Superior temporal gyrus (tissue), 1 donor: ENCODE data around the gene TSHZ2.
"Not testable (repeated sequence)": the region's sequence is repeated elsewhere in the genome, so short reads cannot be mapped to it uniquely, and the experiment has no call there.

Experiments used
- DNase-seq: peaks from one replicate; pipeline ENCODE4 v3.0.0-alpha.2; 2016; ENCODE audit errors: extremely low spot score

Gene TSHZ2

GRCh38 chr20:53024653-53025052 is 52.5 kb downstream of the TSHZ2 start:
- DNase-seq: not testable (repeated sequence)

DNA sequence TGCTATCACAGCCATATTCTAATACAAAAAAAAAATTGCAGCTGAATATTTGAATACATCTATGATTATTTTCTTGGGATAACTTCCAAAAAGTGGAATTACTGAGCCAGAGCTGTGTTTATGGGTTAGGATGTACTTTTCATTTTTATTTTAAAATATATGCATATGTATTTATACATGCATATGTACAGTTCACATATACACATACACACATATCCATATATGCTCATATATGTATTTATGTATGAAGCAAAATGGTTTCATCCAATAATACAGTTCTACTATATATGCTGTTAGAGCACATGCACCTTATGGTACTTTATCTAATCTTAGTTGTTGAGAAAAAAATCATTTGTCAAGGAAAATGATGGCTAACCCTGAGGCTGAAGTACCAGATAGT is 54.9 kb downstream of the TSHZ2 start:
- DNase-seq: no peak

DNA sequence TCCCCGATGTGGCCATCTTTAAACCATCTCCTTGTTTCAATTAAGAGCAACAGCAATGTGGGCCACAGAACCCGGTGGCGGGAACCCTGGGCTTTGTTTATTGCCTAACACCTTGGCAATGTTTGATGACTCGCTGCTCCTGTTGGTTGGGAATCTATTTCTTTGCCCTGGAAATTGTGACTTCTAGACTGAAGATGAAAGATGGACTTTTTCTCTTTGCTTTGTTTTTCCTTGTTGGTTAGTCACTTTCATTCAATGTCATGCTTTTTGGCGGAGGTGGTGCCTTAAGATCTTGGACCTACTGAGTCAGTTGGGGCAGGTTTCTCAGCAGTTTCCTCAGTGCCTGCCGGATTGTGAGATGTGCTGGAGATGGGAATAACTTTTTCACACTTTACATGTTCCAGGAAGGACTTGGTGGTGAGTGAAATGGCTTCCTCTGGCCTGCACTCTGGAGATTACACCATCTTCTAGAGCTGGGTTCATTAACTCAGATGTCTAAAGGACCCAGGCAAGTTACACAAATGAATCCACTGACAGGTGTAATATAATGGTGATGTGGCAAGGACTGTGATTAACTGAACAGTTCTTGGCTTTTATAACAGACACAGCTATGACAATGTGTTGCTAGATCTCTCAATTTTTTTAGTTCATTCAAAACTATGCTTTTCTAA is 56.3 kb downstream of the TSHZ2 start:
- DNase-seq: no peak

GRCh38 chr20:53030061-53030460 is 57.9 kb downstream of the TSHZ2 start:
- no peak for DNase-seq

DNA sequence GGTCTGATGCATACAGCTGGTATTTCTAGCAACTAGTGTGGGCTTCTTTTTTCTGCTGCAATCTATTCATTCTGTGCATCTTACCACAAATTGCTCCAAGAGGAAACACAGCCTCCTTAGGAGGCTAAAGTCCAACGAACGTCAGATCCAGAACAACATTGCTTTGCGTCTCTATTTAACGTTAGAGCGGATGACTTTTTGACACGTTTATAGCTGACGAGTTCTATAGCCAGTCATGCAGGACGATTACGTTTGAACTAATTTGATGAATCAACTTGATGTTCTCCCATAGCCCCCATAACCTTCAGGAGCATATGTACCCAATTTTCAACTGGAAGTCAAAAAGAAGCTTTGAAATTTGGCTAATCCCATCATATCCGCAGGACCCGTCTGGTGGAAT is 59.9 kb downstream of the TSHZ2 start:
- no peak for DNase-seq

GRCh38 chr20:53032478-53032932 is 60.3 kb downstream of the TSHZ2 start:
- no peak for DNase-seq

DNA sequence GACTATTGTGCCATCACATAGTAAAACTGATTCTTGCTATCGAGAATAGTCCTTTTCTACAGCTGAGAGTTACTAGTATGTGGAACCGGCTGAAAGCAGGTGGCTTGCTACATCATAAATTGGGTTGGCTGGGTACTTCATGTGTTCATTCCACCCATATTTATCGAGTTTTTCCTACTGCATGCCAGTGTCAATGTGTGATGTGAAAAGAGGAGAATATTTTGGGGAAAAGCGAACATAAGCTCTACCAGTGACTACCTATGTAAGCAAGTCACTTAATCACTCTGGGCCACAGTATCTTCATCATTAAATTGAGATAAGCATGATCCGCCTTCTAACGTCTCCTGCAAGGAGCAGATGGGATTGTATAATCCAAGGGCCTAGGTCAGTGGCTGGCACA is 61.0 kb downstream of the TSHZ2 start:
- DNase-seq: no peak

DNA sequence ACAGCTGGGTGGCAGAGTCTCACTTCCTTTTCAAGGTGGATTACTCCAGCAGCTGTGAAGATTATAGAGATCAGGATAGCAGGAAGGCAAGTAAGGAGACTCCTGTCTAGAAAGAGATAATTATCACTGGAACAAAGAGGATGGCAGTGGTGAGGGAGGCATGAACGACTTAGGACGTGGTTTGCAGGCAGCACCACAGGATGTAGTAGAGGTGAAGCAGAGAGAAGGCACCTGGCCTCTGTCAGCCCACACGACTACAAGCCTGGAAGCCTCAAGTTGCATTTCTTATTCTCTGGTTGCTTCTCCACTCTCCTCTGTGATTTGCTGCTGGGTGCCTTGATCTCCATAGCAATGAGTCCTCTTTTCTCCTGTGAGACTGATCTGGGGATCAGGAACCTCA is 62.7 kb downstream of the TSHZ2 start:
- DNase-seq: no peak

DNA sequence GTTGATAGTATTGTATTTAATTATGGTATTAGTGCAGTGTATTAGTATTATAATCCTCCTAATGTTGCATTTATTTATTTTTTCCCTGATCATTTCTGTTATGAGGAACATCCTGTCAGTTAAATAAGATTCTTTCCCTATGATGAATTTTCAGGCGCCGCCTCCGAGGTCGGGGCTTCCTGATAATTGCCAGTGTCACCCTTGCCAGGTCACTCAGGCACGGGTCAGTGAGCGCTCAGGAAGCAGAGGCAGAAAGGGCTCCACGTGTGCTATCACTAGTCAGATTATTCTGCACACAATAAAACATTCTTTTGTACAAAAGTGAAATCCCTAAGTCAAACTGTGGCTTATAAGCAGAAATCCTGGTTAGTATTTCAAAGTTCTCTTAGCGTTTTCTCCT is 64.8 kb downstream of the TSHZ2 start:
- no peak for DNase-seq

- no peak for DNase-seq
Observed at GRCh38 chr20:53037621-53038020, 65.5 kb downstream of the TSHZ2 start.

GRCh38 chr20:53038299-53038698 is 66.1 kb downstream of the TSHZ2 start:
- DNase-seq: no peak

- no peak for DNase-seq
Observed at GRCh38 chr20:53040693-53041589, 68.8 kb downstream of the TSHZ2 start.

- no peak for DNase-seq
Observed at GRCh38 chr20:53042521-53042920, 70.4 kb downstream of the TSHZ2 start.

- DNase-seq: no peak
Observed at GRCh38 chr20:53044296-53044695, 72.1 kb downstream of the TSHZ2 start.

- no peak for DNase-seq
Observed at GRCh38 chr20:53045941-53046340, 73.8 kb downstream of the TSHZ2 start.

DNA sequence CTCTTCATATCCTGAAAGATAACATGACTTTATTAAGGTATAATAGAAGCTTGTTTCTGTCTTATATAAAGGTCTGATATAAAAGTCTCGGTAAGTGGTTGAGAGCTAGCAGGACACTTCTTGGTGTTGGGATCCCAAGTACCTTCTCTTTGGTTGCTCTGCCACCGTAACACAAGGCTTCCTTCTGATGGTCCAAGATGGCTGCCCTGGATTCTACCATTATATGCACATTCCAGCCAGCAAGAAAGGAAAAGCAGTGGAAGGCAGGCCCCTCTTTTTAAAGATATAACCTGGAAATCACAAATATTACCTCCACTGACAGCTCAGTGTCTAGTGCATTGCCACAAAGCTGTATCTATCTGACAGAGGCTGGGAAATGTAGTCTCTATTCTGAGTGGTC is 75.0 kb downstream of the TSHZ2 start:
- no peak for DNase-seq

DNA sequence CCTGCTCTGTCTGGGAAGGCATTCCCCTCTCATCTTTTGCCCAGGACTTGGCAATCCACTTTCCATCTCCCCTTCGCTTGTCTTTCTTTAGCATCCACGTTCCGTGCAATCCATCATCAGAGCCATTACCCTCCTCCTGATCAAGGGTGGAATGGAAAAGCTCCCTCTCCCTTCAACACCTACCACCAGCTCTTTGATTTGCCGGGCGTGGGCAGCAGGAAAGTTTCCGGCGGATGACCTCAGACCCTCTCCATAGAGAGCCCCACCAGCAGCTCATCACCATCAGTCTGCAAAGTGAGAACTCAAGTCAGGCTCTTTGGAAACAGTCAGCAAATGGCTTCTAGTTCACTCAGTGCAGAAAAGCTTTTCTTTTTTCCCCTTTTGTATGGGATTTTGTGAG is 76.2 kb downstream of the TSHZ2 start:
- no peak for DNase-seq

DNA sequence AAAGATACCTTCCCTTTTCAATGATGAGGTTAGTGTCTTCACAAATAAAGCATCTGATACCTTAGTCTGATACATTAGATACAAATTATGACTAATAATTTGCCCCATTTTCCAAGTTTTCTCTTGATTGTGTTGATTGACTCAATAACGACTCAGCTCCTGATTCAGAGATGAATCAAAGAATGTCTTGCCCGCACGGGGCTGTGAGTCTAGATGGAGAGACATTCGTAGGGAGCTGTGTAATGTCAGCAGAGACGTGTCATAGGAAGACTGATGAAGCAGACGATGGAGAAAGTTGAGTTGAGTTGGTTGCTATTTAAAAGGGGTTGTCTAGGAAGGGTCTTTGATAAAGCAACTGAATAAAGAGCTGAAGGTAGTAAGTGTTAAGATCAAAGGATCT is 78.2 kb downstream of the TSHZ2 start:
- DNase-seq: no peak

GRCh38 chr20:53052380-53052779 is 80.2 kb downstream of the TSHZ2 start:
- no peak for DNase-seq

- DNase-seq: no peak
Observed at GRCh38 chr20:53053595-53053994, 81.4 kb downstream of the TSHZ2 start.

GRCh38 chr20:53055367-53056067 is 83.4 kb downstream of the TSHZ2 start:
- no peak for DNase-seq

DNA sequence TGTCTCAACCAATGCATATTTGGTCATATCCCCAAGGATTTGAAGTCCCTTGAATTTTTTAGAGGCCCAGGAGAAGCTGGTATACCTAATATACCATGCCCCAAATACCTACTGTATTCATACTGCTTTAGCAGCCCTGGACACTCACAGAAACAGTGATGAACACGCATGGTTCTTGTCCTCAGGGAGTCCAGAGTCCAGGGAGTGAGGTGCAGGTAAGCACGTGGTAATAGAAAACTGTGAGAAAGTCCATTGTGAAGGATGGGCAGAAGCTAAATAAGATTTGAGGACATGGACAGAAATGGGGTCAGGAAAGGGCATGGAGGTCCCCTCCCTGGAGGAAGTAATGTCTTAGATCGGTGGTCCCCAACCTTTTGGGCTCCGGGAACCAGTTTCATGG is 85.4 kb downstream of the TSHZ2 start:
- no peak for DNase-seq

DNA sequence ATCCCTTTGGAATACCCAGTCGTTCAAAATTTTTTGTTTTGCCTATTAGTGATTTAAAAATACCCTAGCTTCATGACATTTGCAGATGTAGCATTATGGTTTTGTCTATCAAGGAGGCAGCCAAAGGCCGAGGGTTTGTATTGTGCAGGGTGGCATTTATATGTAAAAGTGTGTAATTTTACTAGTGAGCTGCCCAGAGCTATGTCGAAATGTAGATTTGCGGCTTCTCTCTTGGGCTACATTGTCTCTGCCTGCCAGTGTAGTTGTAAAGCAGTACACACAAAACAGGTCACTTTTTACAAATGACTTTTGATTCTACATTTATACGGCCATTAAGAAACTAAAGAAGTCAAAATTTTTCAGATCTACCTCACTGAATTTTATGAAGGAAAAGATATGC is 87.7 kb downstream of the TSHZ2 start:
- no peak for DNase-seq
